PFSK-1 (cell line): ENCODE measurements around the gene RAB40AL.

ENCODE experiments used
- FOXP2 ChIP-seq: optimal IDR thresholded peaks from 2 replicates; pipeline ENCODE3; 2011; ENCODE audit warnings: borderline replicate concordance, control low read depth, inconsistent platforms; ENCODE audit not compliant: insufficient read depth; ENCODE audit errors: extremely low read length, extremely low read depth
- TAF1 ChIP-seq: IDR thresholded peaks from 2 replicates; pipeline ENCODE4 v1.6.1; 2012; ENCODE audit warnings: low read length, control low read depth, borderline replicate concordance; ENCODE audit not compliant: insufficient read depth
- TF ChIP-seq, protein P1 (sequence below), 2 experiments: IDR thresholded peaks; 2 replicates each; pipeline versions ENCODE4 v1.6.1 to v1.8.0; 2011 to 2012; ENCODE audit warnings: low read depth in 2 of 2, low read length in 2 of 2, control low read depth in 1 of 2, inconsistent platforms in 1 of 2, mild to moderate bottlenecking in 1 of 2, moderate library complexity in 1 of 2; ENCODE audit not compliant: insufficient read depth in 1 of 2

DNA sequence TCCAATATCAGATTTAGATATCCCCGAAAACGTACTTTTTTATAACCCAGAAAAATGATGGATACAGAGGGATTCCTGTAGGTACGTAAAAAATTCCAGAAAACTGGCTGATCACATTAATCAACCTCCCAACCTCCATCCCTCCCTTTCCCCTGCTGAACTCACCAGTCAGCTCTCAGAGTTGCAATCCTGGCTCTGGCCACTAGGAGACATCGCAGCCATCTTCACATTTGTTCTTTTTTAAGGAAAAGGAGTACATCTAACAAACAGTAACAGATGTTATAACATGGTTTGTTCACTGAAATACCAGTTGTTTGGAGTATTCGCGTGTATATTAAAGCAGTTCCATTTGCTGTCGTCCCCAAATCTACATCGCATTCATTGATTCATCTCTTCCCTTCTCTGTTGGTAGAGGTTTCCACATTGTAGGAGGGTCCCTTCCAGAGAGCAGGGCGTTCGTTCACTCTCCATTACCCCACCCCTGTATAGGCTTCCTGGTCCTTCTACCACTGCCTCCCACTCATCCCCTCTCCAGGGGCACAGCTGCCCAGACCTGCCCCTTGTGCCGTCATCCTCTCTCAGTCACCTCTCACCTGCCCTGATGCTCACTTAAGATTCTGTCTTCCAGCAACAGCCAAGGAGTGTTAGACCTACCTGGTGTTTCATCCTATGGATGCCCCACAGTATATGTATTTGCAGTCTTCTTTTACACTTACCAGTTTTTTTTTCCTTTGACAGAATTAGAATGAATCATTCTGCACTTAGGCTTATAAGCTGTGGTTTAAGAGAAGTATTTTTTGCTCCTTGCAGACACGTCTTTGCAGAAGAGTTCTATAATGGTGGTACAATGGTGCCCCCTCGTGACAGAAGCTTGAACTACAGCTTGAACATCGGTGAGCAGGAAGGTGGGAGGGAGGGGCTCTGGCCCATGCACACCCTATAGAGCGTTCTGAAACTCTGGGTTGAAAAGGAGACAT, 36.8 kb upstream of the RAB40AL start:
- TF ChIP-seq FOXP2, result no peak
- TF ChIP-seq, protein P1, sequence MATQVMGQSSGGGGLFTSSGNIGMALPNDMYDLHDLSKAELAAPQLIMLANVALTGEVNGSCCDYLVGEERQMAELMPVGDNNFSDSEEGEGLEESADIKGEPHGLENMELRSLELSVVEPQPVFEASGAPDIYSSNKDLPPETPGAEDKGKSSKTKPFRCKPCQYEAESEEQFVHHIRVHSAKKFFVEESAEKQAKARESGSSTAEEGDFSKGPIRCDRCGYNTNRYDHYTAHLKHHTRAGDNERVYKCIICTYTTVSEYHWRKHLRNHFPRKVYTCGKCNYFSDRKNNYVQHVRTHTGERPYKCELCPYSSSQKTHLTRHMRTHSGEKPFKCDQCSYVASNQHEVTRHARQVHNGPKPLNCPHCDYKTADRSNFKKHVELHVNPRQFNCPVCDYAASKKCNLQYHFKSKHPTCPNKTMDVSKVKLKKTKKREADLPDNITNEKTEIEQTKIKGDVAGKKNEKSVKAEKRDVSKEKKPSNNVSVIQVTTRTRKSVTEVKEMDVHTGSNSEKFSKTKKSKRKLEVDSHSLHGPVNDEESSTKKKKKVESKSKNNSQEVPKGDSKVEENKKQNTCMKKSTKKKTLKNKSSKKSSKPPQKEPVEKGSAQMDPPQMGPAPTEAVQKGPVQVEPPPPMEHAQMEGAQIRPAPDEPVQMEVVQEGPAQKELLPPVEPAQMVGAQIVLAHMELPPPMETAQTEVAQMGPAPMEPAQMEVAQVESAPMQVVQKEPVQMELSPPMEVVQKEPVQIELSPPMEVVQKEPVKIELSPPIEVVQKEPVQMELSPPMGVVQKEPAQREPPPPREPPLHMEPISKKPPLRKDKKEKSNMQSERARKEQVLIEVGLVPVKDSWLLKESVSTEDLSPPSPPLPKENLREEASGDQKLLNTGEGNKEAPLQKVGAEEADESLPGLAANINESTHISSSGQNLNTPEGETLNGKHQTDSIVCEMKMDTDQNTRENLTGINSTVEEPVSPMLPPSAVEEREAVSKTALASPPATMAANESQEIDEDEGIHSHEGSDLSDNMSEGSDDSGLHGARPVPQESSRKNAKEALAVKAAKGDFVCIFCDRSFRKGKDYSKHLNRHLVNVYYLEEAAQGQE (IDR thresholded peaks at IDR 0.05; ENCODE audit: insufficient read depth in 1 of 2, low read depth in 2 of 2, low read length in 2 of 2), result no peak
- TF ChIP-seq TAF1, result no peak
